GM12878 (cell line): ENCODE measurements around the gene ACTL10. TPM values are rescaled to one million over a fixed set of nuclear protein-coding genes. Genes with fewer than 3 reads are reported as not detected.

ENCODE experiments used
- ATAC-seq: fragments of 200-7000 bp; cut with Tn5 transposase; 3 replicates; pipeline ENCODE4 v1.9.1; 2020; ENCODE audit warnings: mild to moderate bottlenecking, moderate library complexity
- BruUV-seq: library from RNA; stranded (reverse); fragments of 400-500 nt; replicated peaks from 2 replicates; lab custom pipeline; 2021; lab: Mats Ljungman, UMichigan
- CTCF ChIA-PET: fragments of 300-600 bp; sonication (Branson Sonifier 250); formaldehyde crosslinking; extraction: SDS; loops from one replicate; lab custom pipeline; 2021; ENCODE audit warnings: inconsistent platforms; lab: Yijun Ruan, JAX
- POLR2A ChIA-PET: fragments of 350-600 bp; formaldehyde crosslinking; extraction: SDS; loops from one replicate; lab custom pipeline; 2021; ENCODE audit warnings: inconsistent platforms; lab: Charles Lee
- RAD21 ChIA-PET: fragments of 300-600 bp; sonication (Branson Sonifier 250); formaldehyde crosslinking; loops from one replicate; lab custom pipeline; 2023; ENCODE audit warnings: antibody characterized with exemption; ENCODE audit not compliant: unreplicated experiment; lab: Charles Lee
- SMC1A ChIA-PET: fragments of 300-600 bp; sonication (Branson Sonifier 250); formaldehyde crosslinking; loops from one replicate; lab custom pipeline; 2023; ENCODE audit not compliant: unreplicated experiment, uncharacterized antibody; lab: Charles Lee
- DNase-seq: peaks from one replicate; pipeline ENCODE4 v3.0.0-alpha.2; 2011; ENCODE audit warnings: low read depth, low spot score
- FAIRE-seq: peaks from 3 replicates; lab custom pipeline; 2011; peaks lifted over from hg19 to GRCh38; lab: Jason Lieb, UNC
- H2AFZ ChIP-seq: 2 replicates; pipeline ENCODE4 v1.6.0; 2011; ENCODE audit warnings: low read depth, low read length, control low read depth; ENCODE audit not compliant: control insufficient read depth
- H3K27ac ChIP-seq: 2 replicates; pipeline ENCODE4 v1.5.1; 2011; ENCODE audit warnings: control low read depth; ENCODE audit not compliant: control insufficient read depth, insufficient read depth
- H3K27me3 ChIP-seq, 2 experiments: replicated peaks in 1 of 2; 2 replicates each; pipeline versions ENCODE4 v1.6.0 to v1.6.1; 2011; ENCODE audit warnings: low read length in 1 of 2; ENCODE audit not compliant: control insufficient read depth in 2 of 2, insufficient read depth in 2 of 2
- H3K36me3 ChIP-seq, 2 experiments: 2 replicates each; pipeline ENCODE4 v1.5.1; 2011; ENCODE audit warnings: low read length in 1 of 2; ENCODE audit not compliant: control insufficient read depth in 2 of 2, insufficient read depth in 2 of 2
- H3K4me1 ChIP-seq: 2 replicates; pipeline ENCODE4 v1.6.1; 2011; ENCODE audit warnings: mild to moderate bottlenecking, low read length, moderate library complexity, mixed read lengths; ENCODE audit not compliant: control insufficient read depth, insufficient read depth
- H3K4me2 ChIP-seq: 2 replicates; pipeline ENCODE4 v1.6.0; 2011; ENCODE audit warnings: control low read depth; ENCODE audit not compliant: control insufficient read depth, insufficient read depth
- H3K4me3 ChIP-seq: fragments of 200-600 bp; sonication (generic); 2 replicates; pipeline ENCODE4 v1.5.1; 2016
- H3K79me2 ChIP-seq: 2 replicates; pipeline ENCODE4 v1.6.0; 2011; ENCODE audit warnings: low read length; ENCODE audit not compliant: control insufficient read depth, insufficient read depth
- H3K9ac ChIP-seq: 2 replicates; pipeline ENCODE4 v1.8.0; 2011; ENCODE audit warnings: low read length, control low read depth, mixed read lengths; ENCODE audit not compliant: control insufficient read depth, insufficient read depth
- H3K9me3 ChIP-seq: replicated peaks from 3 replicates; pipeline ENCODE4 v1.5.1; 2011; ENCODE audit warnings: mild to moderate bottlenecking, low read length; ENCODE audit not compliant: control insufficient read depth, insufficient read depth
- H4K20me1 ChIP-seq: 2 replicates; pipeline ENCODE4 v1.6.0; 2011; ENCODE audit not compliant: control insufficient read depth, insufficient read depth
- IRF4 ChIP-seq: IDR thresholded peaks from 2 replicates; pipeline ENCODE4 v1.6.1; 2011; ENCODE audit warnings: low read depth, low read length
- MYB ChIP-seq: fragments of 150-350 bp; IDR thresholded peaks from 2 replicates; pipeline ENCODE4 v1.6.1; 2014; ENCODE audit warnings: mild to moderate bottlenecking, low read depth, low read length, borderline replicate concordance
- SREBF2 ChIP-seq: IDR thresholded peaks from 2 replicates; pipeline ENCODE4 v1.6.1; 2012; ENCODE audit warnings: mild to moderate bottlenecking, low read length
- SUZ12 ChIP-seq: fragments of 200-600 bp; sonication (generic); IDR thresholded peaks from one replicate; pipeline ENCODE4 v1.6.1; 2018; ENCODE audit warnings: antibody characterized with exemption, mild to moderate bottlenecking; ENCODE audit not compliant: unreplicated experiment
- ZNF24 ChIP-seq: fragments of 450-650 bp; IDR thresholded peaks from 2 replicates; pipeline ENCODE4 v1.6.1; 2017; ENCODE audit warnings: antibody characterized with exemption, mild to moderate bottlenecking
- WGBS: methylation state at CpG from one replicate; pipeline ENCODE4 v1.1.6; 2016; ENCODE audit warnings: low lambda C conversion rate; ENCODE audit not compliant: insufficient replicate concordance, insufficient coverage; ENCODE audit errors: missing lambda C conversion rate; 5-methylcytosine and 5-hydroxymethylcytosine counted together
- in situ Hi-C: fragments of 300-500 bp; cut with MboI; formaldehyde crosslinking; loops from 9 replicates; pipeline ENCODE4 v1.14.3; 2018; ENCODE audit warnings: mixed read lengths
- intact Hi-C: fragments of 100-400 bp; cut with micrococcal nuclease; formaldehyde crosslinking; loops from one replicate; pipeline ENCODE4 v1.14.2; 2022; ENCODE audit not compliant: unreplicated experiment
- polyA plus RNA-seq, 11 experiments: library from polyadenylated mRNA; depleted of rRNA in 4 of 11; unstranded in 6 of 11; stranded (reverse) in 5 of 11; fragments of >200 nt; fragmentation: Nextera tagmentation in 4 of 11; fragmentation: Illumina TruSeq in 1 of 11; extraction: Ambion mirVana in 4 of 11; extraction: Trizol in 1 of 11; gene quantifications; 1 replicate in 1 of 11; 2 replicates in 10 of 11; pipeline versions ENCODE4 v1.2.1 to v1.2.3, GENCODE V29; 2011 to 2016; ENCODE audit warnings: inconsistent platforms in 2 of 11, missing spikeins in 2 of 11, low read depth in 1 of 11
- total RNA-seq, 4 experiments: library from RNA; depleted of rRNA in 3 of 4; stranded (reverse); fragments of >200 nt in 3 of 4; fragmentation: Illumina TruSeq in 1 of 4; extraction: Trizol in 1 of 4; gene quantifications; 2 replicates each; pipeline versions ENCODE4 v1.2.1 to v1.2.3, GENCODE V29; 2013 to 2021

ACTL10 gene
- total and polyA plus RNA-seq, 10 of the 15 experiments (the other 5 are each of a cell fraction or from before 2014, with no cell fraction given) = 0.12 to 5.0 (median 0.89) TPM

DNA sequence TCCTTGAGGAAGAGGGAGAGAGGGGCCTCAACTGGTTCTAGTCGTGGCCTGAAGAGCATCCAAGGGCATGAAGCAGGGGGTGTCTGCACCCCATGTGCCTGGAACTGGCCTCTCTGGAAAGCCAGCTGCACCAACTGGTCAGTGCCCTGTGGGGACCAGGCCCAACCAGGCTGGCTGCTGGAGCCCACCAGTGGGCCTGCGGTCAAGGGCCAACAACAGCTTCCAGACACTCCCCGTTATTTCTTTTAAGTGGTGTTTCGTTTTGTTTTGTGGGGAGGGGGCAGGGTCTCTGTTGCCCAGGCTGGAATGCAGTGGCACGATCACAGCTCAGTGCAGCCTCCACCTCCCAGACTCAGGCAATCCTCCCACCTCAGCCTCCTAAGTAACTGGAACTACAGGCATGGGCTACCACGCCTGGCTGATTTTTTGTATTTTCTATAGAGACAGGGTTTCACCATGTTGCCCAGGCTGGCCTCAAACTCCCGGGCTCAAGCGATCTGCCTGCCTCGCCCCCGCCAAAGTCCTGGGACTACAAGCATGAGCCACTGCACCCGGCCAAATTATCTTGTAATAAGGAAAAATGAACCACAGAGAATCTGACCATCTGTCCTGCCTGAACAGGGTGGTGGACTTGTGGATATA is 16.5 kb upstream of the ACTL10 start:
- RAD21 ChIA-PET = no interaction called here
- no peak for ATAC-seq
- POLR2A ChIA-PET = no interaction called here

DNA sequence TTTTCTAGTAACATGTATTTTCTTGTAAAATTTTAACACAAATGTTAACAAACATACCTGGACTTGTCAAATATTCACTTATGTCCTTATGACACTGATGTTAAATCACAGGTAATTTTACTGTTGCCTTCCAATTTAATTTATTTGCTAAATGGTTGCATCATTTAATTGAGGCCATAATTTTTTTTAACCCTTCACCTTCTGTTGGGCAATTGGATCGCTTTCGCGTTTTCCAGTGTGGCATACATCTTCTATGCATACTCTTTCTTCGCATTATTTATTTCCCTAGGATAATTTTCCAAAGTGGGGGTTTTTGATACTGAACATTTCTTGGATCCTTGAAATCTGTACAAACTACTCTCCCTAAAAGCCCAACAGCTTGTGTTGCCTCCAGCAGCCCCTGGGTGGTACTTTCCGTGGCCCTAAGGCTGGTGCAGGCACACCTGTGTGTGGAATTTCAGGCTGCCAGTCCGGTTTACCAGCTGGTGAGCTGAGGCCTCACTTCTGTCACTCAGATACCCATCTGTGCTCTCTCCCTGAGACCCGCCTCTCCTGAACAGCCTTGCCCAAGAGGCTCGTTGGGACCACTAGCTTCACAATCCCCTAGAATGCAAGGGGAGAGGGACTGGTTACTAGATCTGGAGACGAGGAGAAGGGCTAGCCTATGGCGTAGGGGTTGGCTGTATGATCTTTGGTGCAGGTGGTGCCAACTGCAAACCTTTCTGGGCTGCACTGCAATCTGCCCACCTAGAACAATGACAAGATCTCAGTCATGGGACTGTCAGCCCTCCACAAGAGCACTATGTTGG is 15.8 kb upstream of the ACTL10 start:
- FAIRE-seq (no peak), DNase-seq (no peak), ATAC-seq (no peak)
- Histone ChIP-seq H3K36me3 (no peaks in the 10 kb centered on the region), H3K9ac (no peak overlapping the region), H2AFZ (no peak overlapping the region), H3K4me1 (peaks cover 38% of the 10 kb centered on the region), H3K27ac (no peak overlapping the region), H3K4me3 (no peak overlapping the region), H3K9me3 (no peaks in the 10 kb centered on the region), H3K4me2 (no peak overlapping the region), H3K27me3 (peaks cover 0 to 2% of the 10 kb centered on the region in 2 experiments; a peak in 2 of 4 replicates), H3K79me2 (no peaks in the 10 kb centered on the region), H4K20me1 (peaks cover 4% of the 10 kb centered on the region; the same call in 1 of the 2 replicates)
- WGBS = 97% methylated on average over 10 of the region's 10 CpGs
- CTCF ChIA-PET = interaction anchor here (1.1 to 5.6 kb wide), 3 partner anchors 17 to 194 kb away, joined by 4 to 41 read pairs (median 17); partner anchors contain the start of genes ACTL10 and CBFA2T2
- no TSS peak for BruUV-seq
- no peak for TF ChIP-seq SREBF2
- RAD21 ChIA-PET = interaction anchor here (2.7 to 3.6 kb wide), 2 partner anchors 13 to 17 kb away, joined by 10 to 13 read pairs; partner anchors contain the start of gene ACTL10
- intact Hi-C loops (loop anchor here (5.0 kb wide), 1 partner anchor 134 kb away; no protein-coding TSS in a partner anchor), in situ Hi-C loops (loop anchor here (5.0 kb wide), 1 partner anchor 199 kb away; no protein-coding TSS in a partner anchor)
- SMC1A ChIA-PET = no interaction called here
- POLR2A ChIA-PET = no interaction called here

More for the DNA sequence above, 16.5 kb upstream of the ACTL10 start:
- intact Hi-C loops (loop anchor here (5.0 kb wide), 1 partner anchor 133 kb away; no protein-coding TSS in a partner anchor), in situ Hi-C loops (loop anchor here (5.0 kb wide), 1 partner anchor 198 kb away; no protein-coding TSS in a partner anchor)
- Histone ChIP-seq H2AFZ (no peak overlapping the region), H3K27ac (no peak overlapping the region), H3K9me3 (no peaks in the 10 kb centered on the region), H4K20me1 (peaks cover 4% of the 10 kb centered on the region; the same call in 1 of the 2 replicates), H3K27me3 (peaks cover 0 to 2% of the 10 kb centered on the region in 2 experiments; a peak in 2 of 4 replicates), H3K4me1 (peaks cover 38% of the 10 kb centered on the region), H3K9ac (no peak overlapping the region), H3K79me2 (no peaks in the 10 kb centered on the region), H3K4me3 (no peak overlapping the region), H3K4me2 (no peak overlapping the region), H3K36me3 (no peaks in the 10 kb centered on the region)
- SMC1A ChIA-PET = interaction anchor here (0.9 kb wide), 1 partner anchor 54 kb away, joined by 3 read pairs; no protein-coding TSS in a partner anchor
- FAIRE-seq = no peak
- 93% methylated on average over 11 of the region's 11 CpGs for WGBS
- no TSS peak for BruUV-seq
- CTCF ChIA-PET = interaction anchor here (5.6 kb wide), 1 partner anchor 17 kb away, joined by 41 read pairs; the partner anchor contains the start of gene ACTL10
- no peak for TF ChIP-seq SUZ12
- TF ChIP-seq IRF4 = no peak
- TF ChIP-seq MYB = no peak
- no peak for TF ChIP-seq ZNF24
- DNase-seq = no peak
